Cardiac septum (tissue), 1 donor: ENCODE results near the gene BCAN. TPM values are rescaled to one million over a fixed set of nuclear protein-coding genes. Genes with fewer than 3 reads are reported as not detected.
A peak's percentile ranks its signal among the peaks of the same experiment; 100 is the strongest.

ENCODE experiments used
- DNase-seq: peaks from one replicate; pipeline ENCODE4 v3.0.0-alpha.2; 2020; ENCODE audit warnings: low spot score
- intact Hi-C: fragments of 100-400 bp; cut with DNase I; formaldehyde crosslinking; loops from one replicate; pipeline ENCODE4 v1.14.0; 2022
- total RNA-seq: library from RNA; stranded (reverse); fragmentation: NEBNext Ultra II Directional; extraction: Animal tissue kit (Norgen Biotek cat#: 25700); gene quantifications from one replicate; pipeline ENCODE4 v1.2.1, GENCODE V29; 2021
- donor health status: DM: no; HTN: no; CAD: no.

Gene BCAN
- total RNA-seq, 1 donor from 2014 or later = 0.16 TPM

DNA sequence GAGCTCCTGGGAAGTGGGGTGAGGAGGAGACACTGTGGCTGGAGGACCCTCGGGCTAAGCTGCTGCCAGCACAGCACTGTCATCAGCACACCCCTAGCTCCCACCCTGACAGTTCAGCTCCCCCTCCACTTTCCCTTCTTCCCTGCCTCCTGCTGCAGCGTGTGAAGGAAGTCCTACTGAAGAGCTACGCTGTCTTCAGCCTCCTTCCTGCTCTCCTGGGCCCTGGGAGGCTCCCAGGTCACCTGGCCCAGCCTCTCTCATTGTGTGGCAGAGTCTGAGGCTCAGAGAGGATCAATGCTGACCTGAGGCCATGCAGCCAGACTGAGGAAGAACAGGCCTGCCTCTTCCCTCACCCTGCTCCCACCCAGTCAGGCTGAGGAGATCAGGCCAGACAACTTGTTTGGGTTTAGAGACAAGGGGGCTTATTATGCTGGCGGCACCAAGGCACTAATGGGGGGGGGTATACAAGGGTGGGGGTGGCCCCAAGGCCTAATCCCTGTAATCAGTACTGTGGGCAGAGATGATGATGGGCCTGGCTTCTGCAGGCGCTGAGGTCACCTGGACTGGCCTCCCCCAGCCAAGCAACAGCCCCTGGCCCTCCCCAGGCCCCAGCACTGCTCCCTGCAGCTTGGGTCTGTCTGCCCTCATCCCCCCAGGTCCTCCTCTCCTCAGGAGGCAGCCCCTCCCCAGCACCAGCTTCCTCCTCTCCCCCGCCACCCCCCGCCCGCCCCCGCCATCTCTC, 26.2 kb downstream of the BCAN start:
- DNase-seq = no peak
- intact Hi-C loops = loop anchor here (10.0 kb wide), 1 partner anchor 543 kb away; no protein-coding TSS in a partner anchor

GRCh38 chr1:156668801-156669637, 27.1 kb downstream of the BCAN start:
- intact Hi-C loops = loop anchor here (10.0 kb wide), 1 partner anchor 544 kb away; no protein-coding TSS in a partner anchor

GRCh38 chr1:156669794-156670193, 27.9 kb downstream of the BCAN start:
- intact Hi-C loops = loop anchor here (10.0 kb wide), 1 partner anchor 545 kb away; no protein-coding TSS in a partner anchor
- DNase-seq = no peak

More at GRCh38 chr1:156668801-156669637, 27.1 kb downstream of the BCAN start:
- DNase-seq = no peak

DNA sequence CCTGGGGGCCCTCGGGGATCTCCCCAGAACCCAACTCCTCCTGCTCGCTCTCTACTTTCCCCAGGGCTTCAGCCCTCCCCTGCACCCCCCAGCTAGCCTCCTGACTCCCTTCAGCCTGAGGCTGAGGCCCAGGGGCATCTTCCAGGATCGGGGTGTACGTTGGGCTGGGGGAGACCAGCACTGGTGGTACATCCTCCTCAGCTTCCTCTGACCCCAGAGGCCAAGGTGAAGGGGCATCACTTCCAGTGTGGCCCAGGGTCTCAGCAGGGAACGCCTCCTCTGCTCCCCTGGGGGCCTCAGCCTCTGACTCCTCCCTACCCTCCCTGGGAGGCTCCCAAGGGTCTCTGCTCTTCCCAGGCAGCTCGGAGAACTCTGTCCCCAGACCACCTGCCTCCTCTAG, 28.4 kb downstream of the BCAN start:
- DNase-seq = no peak
- intact Hi-C loops = no loop called here

GRCh38 chr1:156670791-156671190, 28.9 kb downstream of the BCAN start:
- intact Hi-C loops = no loop called here

DNA sequence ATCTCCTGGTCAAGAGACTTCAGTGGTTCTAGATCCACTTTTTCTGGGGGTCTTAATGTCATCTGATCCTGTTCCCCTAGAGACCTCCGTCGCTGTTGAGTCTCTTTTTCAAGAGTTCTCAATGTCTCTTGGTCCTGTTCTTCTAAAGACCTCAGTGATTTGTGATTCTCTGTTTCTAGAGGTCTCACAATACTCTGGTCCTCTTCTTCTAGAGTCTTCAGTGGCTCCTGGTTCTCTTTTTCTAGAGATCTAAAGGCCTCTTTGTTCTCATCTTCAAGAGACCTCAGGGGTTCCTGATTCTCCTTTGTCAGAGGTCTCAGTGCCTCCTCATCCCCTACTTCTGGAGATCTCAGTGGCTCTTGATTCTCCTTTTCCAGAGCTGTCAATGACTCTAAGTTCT, 29.9 kb downstream of the BCAN start:
- intact Hi-C loops = no loop called here
- no peak for DNase-seq

More at GRCh38 chr1:156670791-156671190, 28.9 kb downstream of the BCAN start:
- DNase-seq = no peak

DNA sequence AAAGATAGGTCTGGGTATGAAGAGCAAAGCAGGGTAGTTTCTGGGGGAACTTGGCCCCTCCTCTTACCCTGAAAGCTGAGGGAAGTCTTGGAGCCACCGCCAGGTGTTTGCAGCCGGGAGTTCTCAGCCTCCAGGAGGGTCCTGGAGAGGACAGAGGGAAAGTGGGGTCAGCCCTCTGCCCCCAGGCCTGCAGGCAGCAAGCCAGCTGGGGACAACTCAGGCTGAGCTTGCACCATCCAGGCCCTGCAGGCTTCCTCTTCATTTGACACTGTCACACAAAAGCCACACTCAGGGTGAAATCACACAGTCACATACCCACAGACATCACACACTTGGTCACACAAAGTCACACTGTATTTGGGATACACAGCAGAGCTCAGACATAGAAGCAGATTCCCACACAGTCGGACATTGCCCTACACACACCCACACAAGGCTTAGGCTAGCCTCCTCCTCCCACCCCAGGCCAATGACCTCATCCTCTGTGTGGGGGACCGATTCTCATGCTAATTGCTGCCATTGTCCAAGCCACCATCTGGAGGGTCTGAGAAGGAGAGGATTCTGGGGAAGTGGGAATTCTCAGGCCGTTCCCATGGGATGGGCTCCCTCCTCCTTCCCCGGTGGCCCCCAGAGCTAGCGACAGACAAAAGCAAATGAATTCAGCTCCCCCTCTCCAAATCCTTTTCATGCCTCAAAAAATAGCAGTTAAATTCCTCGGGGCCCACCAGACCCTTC, 31.6 kb downstream of the BCAN start:
- intact Hi-C loops = no loop called here
- DNase-seq = no peak

- DNase-seq = no peak
Observed at GRCh38 chr1:156675210-156676113, 33.5 kb downstream of the BCAN start.

DNA sequence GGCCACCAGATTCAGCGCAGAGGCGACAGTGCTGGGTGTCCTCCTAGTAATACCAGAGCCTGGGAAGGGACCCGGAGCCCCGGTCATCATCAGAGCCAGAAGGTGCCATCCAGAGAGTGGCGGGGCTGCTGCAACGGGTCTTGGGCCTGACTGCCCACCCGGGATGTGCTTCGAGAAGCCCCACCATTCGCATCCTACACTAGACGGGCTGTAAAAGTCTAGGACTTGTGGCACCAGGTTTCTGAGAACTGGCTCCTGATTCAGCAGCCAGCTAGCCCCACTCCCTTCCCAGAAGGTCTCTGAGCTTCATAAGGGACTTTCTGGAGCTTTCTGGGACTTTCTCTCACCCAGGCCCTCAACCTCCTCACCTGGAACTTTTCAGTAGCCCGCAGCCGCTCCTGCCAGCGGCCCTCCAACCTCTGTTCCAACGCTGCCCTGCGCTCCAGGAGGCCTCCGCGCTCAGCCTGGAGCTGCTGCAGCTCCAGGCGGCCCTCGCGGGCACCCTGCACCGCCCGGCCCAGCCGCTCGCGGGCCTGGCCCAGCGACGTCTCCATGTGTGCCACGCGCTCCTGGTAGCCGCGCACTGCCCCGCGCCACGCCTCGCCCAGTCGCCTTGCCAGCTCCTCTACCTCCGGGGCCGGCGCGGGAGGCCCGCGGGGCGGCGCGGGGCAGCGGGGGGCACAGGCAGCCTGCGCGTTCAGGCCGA, 34.4 kb downstream of the BCAN start:
- no peak for DNase-seq
- intact Hi-C loops = loop anchor here (5.0 kb wide), 1 partner anchor 219 kb away; no protein-coding TSS in a partner anchor

More at GRCh38 chr1:156675210-156676113, 33.5 kb downstream of the BCAN start:
- intact Hi-C loops = loop anchor here (5.0 kb wide), 1 partner anchor 218 kb away; no protein-coding TSS in a partner anchor

GRCh38 chr1:156676820-156677615, 35.1 kb downstream of the BCAN start, which contains the start of gene NES:
TSS of gene NES (minus strand) at chr1:156677407. CDS start at chr1:156677264, 143 bp downstream.
- intact Hi-C loops = loop anchor here (1.0 to 5.0 kb wide), 2 partner anchors 17 to 220 kb away; no protein-coding TSS in a partner anchor
- peak; percentile 89 for DNase-seq

GRCh38 chr1:156677616-156678596, 36.0 kb downstream of the BCAN start:
- intact Hi-C loops = loop anchor here (1.0 to 5.0 kb wide), 3 partner anchors 18 to 221 kb away; no protein-coding TSS in a partner anchor
- DNase-seq = no peak

DNA sequence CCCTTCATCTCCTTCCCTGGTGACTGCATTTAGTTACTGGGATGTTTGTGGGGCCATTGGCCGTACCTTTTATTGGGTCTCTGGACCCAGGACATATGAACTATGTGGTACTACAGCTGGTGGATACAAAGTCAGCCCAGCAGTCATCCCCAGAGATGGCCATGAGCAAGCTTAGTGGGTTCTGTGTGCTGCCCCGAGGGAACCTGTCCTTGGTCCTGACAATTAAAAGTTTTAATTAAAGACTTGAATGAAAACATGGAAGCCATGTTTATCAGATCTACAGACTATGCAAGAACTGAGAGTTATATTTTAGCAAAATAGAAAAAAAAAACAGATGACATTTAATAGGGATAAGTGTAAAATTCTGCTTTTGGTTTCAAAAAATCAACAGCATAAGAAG, 38.1 kb downstream of the BCAN start:
- intact Hi-C loops = no loop called here
- DNase-seq = no peak

DNA sequence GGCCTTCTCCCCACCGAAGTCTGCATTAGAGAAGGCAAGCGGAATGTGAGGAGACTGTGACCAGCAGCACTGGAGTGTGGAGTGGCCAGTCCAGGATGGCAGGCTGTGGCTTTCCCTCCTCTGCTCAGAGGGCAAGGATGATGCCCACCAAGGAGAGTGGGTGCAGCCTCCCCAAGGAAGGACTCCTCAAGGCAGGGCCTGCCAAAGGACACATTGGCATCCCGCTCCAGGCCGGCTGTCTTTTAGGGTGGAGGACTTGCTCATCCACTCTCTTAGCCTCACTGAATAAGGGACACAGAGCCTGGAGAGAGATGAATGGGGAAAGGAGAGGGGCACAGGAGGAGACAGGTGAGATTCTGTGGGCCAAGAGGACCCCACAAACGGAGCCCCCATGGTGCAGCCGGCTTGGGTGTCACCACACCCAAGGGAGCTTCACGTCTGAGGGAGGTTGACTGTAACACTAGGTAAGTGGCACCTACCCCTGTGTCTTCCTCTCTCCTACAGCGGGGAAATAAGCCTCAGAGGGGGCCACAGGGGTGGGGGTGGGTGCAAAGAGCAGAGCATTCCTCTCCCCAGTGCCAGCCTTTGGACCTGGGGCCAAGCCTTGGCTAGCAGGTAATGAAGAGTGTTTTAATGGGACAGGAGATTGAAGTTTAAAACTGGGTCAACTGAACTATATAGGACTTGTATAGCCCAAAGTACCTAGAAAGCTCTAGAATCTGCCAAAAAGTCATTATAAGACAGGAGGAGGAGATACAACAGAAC, 39.5 kb downstream of the BCAN start:
- intact Hi-C loops = no loop called here
- DNase-seq = no peak

DNA sequence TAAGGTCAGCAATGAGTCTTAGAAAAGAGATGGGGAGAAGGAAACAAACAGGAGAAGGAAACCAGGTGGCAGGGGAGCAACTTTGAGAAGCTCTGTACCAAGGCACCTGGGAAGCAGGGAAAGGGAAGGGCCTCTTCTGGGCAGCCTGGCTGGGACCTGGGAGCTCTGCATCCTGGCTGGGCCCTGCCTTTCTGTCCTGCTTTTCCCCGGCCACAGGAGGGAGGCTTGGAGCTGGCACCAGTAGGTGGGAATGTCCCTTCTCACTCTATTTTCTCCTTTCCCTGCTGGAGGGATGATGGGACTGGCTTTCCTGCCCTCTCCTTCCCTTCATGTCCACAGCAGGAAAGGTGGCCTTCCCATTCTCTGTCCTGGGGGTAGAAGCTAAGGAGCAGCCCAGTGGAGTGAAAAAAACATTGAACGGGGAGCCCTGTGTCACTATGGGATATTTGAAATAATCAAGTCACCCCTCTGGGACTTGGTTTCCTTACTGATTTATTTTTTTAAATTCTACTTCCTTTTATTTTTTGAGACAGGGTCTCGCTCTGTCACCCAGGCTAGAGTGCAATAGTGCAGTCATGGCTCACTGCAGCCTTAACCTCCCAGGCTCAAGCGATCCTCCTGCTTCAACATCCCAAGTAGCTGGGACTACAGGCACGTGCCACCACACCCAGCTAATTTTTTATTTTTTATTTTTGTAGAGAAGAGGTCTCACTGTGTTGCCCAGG, 40.4 kb downstream of the BCAN start:
- intact Hi-C loops = no loop called here
- no peak for DNase-seq
